Lung microvascular endothelial cell (primary cell): Measurements from ENCODE around the gene ING4. TPM values are rescaled to one million over a fixed set of nuclear protein-coding genes. Genes with fewer than 3 reads are reported as not detected.
"Not testable (repeated sequence)": the region's sequence is repeated elsewhere in the genome, so short reads cannot be mapped to it uniquely, and the experiment has no call there.

Source experiments
- DNase-seq, 2 donors: peaks; one replicate each; pipeline versions ENCODE4 v3.0.0 to v3.0.0-alpha.2; 2010; ENCODE audit warnings: low read depth in 2 of 2
- total RNA-seq: library from RNA; depleted of rRNA; stranded (reverse); fragments of >200 nt; gene quantifications from 2 replicates; pipeline ENCODE4 v1.2.1, GENCODE V29; 2014

ING4 gene
- total RNA-seq: 34.4 and 44.0 TPM in 2 replicates

GRCh38 chr12:6662906-6663742, at the start of gene ING4:
Gene ING4 (minus strand): TSS chr12:6663119. CDS start chr12:6663101, 18 bp downstream.
- DNase-seq: peak; percentile 100

GRCh38 chr12:6708960-6709394, 46.1 kb upstream of the ING4 start:
- no peak for DNase-seq

GRCh38 chr12:6708351-6708750, 45.4 kb upstream of the ING4 start:
- DNase-seq: not testable (repeated sequence)

GRCh38 chr12:6703631-6704030, 40.7 kb upstream of the ING4 start:
- DNase-seq: peak; percentile 24 to 38

GRCh38 chr12:6701078-6701768, 38.3 kb upstream of the ING4 start:
- DNase-seq: no peak

GRCh38 chr12:6700646-6701051, 37.7 kb upstream of the ING4 start, which contains the start of gene PIANP:
Gene PIANP (minus strand): TSS chr12:6700815. CDS start chr12:6698061, 2,754 bp downstream.
- peak; percentile 20 to 29 for DNase-seq

- DNase-seq: no peak
Measured at GRCh38 chr12:6699989-6700645, 37.2 kb upstream of the ING4 start.

GRCh38 chr12:6699259-6699988, 36.5 kb upstream of the ING4 start:
- no peak for DNase-seq

- no peak for DNase-seq
Measured at GRCh38 chr12:6698352-6699046, 35.6 kb upstream of the ING4 start.

GRCh38 chr12:6697584-6698351, 34.8 kb upstream of the ING4 start:
- DNase-seq: peak; percentile 54 to 73

- DNase-seq: no peak
Measured at GRCh38 chr12:6696690-6697583, 34.0 kb upstream of the ING4 start.

GRCh38 chr12:6695313-6696045, 32.6 kb upstream of the ING4 start:
- DNase-seq: no peak

GRCh38 chr12:6694701-6695100, 31.8 kb upstream of the ING4 start:
- no peak for DNase-seq

GRCh38 chr12:6693832-6694355, 31.0 kb upstream of the ING4 start:
- no peak for DNase-seq

- DNase-seq: no peak
Measured at GRCh38 chr12:6692888-6693287, 30.0 kb upstream of the ING4 start.

- no peak for DNase-seq
Measured at GRCh38 chr12:6691473-6691872, 28.6 kb upstream of the ING4 start.

- peak; percentile 99 to 100 for DNase-seq
Measured at GRCh38 chr12:6688999-6689882, 26.3 kb upstream of the ING4 start, which contains the start of gene ZNF384. Gene ZNF384 (minus strand): TSS chr12:6689375. CDS start chr12:6679520, 9,855 bp downstream.
